Spleen (tissue), 13 donors: ENCODE data around the gene XRCC4. TPM values are rescaled to one million over a fixed set of nuclear protein-coding genes. Genes with fewer than 3 reads are reported as not detected.

ENCODE experiments used
- DNase-seq: peaks from one replicate; pipeline ENCODE4 v3.0.0-alpha.2; 2020
- H3K27ac ChIP-seq, 8 donors: fragments of 200-600 bp; sonication (generic) in 7 of 8; 1 replicate in 4 of 8; 2 replicates in 4 of 8; pipeline versions ENCODE4 v1.5.0 to v1.8.0; 2016 to 2021; ENCODE audit warnings: inconsistent platforms in 4 of 8, mild to moderate bottlenecking in 4 of 8, moderate library complexity in 1 of 8
- H3K27me3 ChIP-seq, 7 donors: fragments of 200-600 bp; sonication (generic) in 6 of 7; replicated peaks in 1 of 7; 1 replicate in 4 of 7; 2 replicates in 3 of 7; pipeline versions ENCODE4 v1.5.0 to v1.8.0; 2016 to 2021; ENCODE audit warnings: inconsistent platforms in 3 of 7, mild to moderate bottlenecking in 1 of 7
- H3K36me3 ChIP-seq, 6 donors: fragments of 200-600 bp; sonication (generic) in 5 of 6; 1 replicate in 4 of 6; 2 replicates in 2 of 6; pipeline versions ENCODE4 v1.5.0 to v1.8.0; 2016 to 2021; ENCODE audit warnings: inconsistent platforms in 2 of 6
- H3K4me1 ChIP-seq, 6 donors: fragments of 200-600 bp; sonication (generic) in 5 of 6; 1 replicate in 3 of 6; 2 replicates in 3 of 6; pipeline versions ENCODE4 v1.5.0 to v1.8.0; 2016 to 2021; ENCODE audit warnings: inconsistent platforms in 3 of 6
- H3K4me3 ChIP-seq, 8 donors: fragments of 200-600 bp; sonication (generic) in 7 of 8; 1 replicate in 4 of 8; 2 replicates in 4 of 8; pipeline versions ENCODE4 v1.5.0 to v1.8.0; 2016 to 2021; ENCODE audit warnings: inconsistent platforms in 4 of 8, mild to moderate bottlenecking in 4 of 8, moderate library complexity in 2 of 8
- H3K9me3 ChIP-seq, 8 donors: fragments of 200-600 bp; sonication (generic) in 7 of 8; 1 replicate in 4 of 8; 2 replicates in 4 of 8; pipeline versions ENCODE4 v1.5.0 to v1.8.0; 2016 to 2021; ENCODE audit warnings: inconsistent platforms in 4 of 8
- POLR2A ChIP-seq, 3 donors: fragments of 450-650 bp; IDR thresholded peaks; one replicate each; pipeline ENCODE4 v1.5.1; 2017; ENCODE audit warnings: antibody characterized with exemption in 3 of 3, mild to moderate bottlenecking in 1 of 3
- POLR2AphosphoS5 ChIP-seq, 3 donors: sonication (generic); formaldehyde crosslinking; IDR thresholded peaks; one replicate each; pipeline ENCODE4 v1.5.1; 2017; ENCODE audit warnings: antibody characterized with exemption in 3 of 3
- WGBS, 5 donors: extraction: QIAGEN DNeasy Blood & Tissue Kit in 3 of 5; methylation state at CpG; one replicate each; pipeline versions ENCODE4 v1.1.5 to v1.1.7; 2013 to 2018; 5-methylcytosine and 5-hydroxymethylcytosine counted together
- intact Hi-C: fragments of 100-400 bp; cut with DNase I; formaldehyde crosslinking; loops from one replicate; pipeline ENCODE4 v1.15.0; 2023; ENCODE audit warnings: low total_unique reads
- long read RNA-seq, 2 donors: transcript quantifications; one replicate each; lab custom pipeline, GENCODE V29; 2026
- polyA plus RNA-seq, 3 donors: library from polyadenylated mRNA; stranded (reverse); fragments of 200-250 nt; gene quantifications; one replicate each; pipeline ENCODE4 v1.2.1, GENCODE V29; 2013
- total RNA-seq, 7 donors: library from RNA; depleted of rRNA in 3 of 7; stranded (reverse); fragments of >200 nt in 3 of 7; fragmentation: NEBNext Ultra II Directional in 4 of 7; extraction: Animal tissue kit (Norgen Biotek cat#: 25700) in 4 of 7; gene quantifications; one replicate each; pipeline versions ENCODE4 v1.1.0 to v1.2.1, GENCODE V29; 2016 to 2021
- TF ChIP-seq, protein P1 (sequence below), 11 experiments: fragments of 200-600 bp in 7 of 11; fragments of 450-650 bp in 4 of 11; sonication (generic) in 4 of 11; IDR thresholded peaks in 8 of 11; conservative IDR thresholded peaks in 3 of 11; 1 replicate in 7 of 11; 2 replicates in 4 of 11; pipeline versions ENCODE4 v1.4.0 to v1.8.0; 2016 to 2021; ENCODE audit warnings: antibody characterized with exemption in 11 of 11, inconsistent platforms in 4 of 11, mild to moderate bottlenecking in 1 of 11
- donor health status: healthy with polysubstance abuse.
- donor health status: DM: no; HTN: no; CAD: no; lungs with moderate emphysema.
- donor health status: DM: no; HTN: no; CAD: no.
- donor health status: Bipolar disorder and iron deficiency.
- donor health status: healthy.
- donor health status: DM: no; HTN: no; CAD: no.
- donor health status: DM: yes; HTN: yes; CAD: no.

The XRCC4 gene
- total RNA-seq (10 to 100 TPM in 3 of 7 donors, 1 to 10 TPM in 4; 5.5 to 14.5 (median 9.9) TPM), polyA plus RNA-seq (1 to 10 TPM; 4.3 to 8.6 (median 5.9) TPM)
- long read RNA-seq, donor 1, partial matches to known transcripts: 0 of 3 reads
- long read RNA-seq, donor 1, other reads (novel, unspliced or antisense): 0 of 3 reads
- long read RNA-seq, donor 2, partial matches to known transcripts: 0 of 3 reads
- long read RNA-seq, donor 2, other reads (novel, unspliced or antisense): 0 of 3 reads

GRCh38 chr5:83076742-83077661 is at the start of gene XRCC4, which contains the start of gene TMEM167A:
TSS of gene XRCC4 (plus strand) at chr5:83077547. CDS start at chr5:83104920, 27,373 bp downstream.
TSS of gene TMEM167A (minus strand) at chr5:83077394. CDS start at chr5:83077323, 71 bp downstream.
- intact Hi-C loops: no loop called here
- Histone ChIP-seq H3K36me3 (peaks cover 0 to 15% (median 0%) of the 10 kb centered on the region in 6 donors), H3K27me3 (no peaks in the 10 kb centered on the region), H3K9me3 (no peaks in the 10 kb centered on the region), H3K4me3 (peak within 1 kb of the TSS; percentile 70 to 96 (median 86)), H3K27ac (peak within 1 kb of the TSS; percentile 78 to 94 (median 90)), H3K4me1 (peaks cover 24 to 61% (median 57%) of the 10 kb centered on the region in 6 donors)
- TF ChIP-seq POLR2A (IDR thresholded peaks at IDR 0.05): peak in 2 of 3 donors; percentile 51 to 68
- TF ChIP-seq POLR2AphosphoS5 (IDR thresholded peaks at IDR 0.05): peak; percentile 98
- TF ChIP-seq, protein P1, sequence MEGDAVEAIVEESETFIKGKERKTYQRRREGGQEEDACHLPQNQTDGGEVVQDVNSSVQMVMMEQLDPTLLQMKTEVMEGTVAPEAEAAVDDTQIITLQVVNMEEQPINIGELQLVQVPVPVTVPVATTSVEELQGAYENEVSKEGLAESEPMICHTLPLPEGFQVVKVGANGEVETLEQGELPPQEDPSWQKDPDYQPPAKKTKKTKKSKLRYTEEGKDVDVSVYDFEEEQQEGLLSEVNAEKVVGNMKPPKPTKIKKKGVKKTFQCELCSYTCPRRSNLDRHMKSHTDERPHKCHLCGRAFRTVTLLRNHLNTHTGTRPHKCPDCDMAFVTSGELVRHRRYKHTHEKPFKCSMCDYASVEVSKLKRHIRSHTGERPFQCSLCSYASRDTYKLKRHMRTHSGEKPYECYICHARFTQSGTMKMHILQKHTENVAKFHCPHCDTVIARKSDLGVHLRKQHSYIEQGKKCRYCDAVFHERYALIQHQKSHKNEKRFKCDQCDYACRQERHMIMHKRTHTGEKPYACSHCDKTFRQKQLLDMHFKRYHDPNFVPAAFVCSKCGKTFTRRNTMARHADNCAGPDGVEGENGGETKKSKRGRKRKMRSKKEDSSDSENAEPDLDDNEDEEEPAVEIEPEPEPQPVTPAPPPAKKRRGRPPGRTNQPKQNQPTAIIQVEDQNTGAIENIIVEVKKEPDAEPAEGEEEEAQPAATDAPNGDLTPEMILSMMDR (IDR thresholded peaks at IDR 0.05 in 8 of 11, conservative IDR thresholded peaks at IDR 0.05 in 3 of 11): peak in 2 of 11 experiments; percentile 14 to 28
- DNase-seq: peak; percentile 98
- 0 to 1% (median 1%) methylated on average over 39 to 44 of the region's 44 CpGs for WGBS, 5 donors

GRCh38 chr5:83029912-83030311 is 47.4 kb upstream of the XRCC4 start:
- no peak overlapping the region for H3K27ac ChIP-seq
- H3K27me3 ChIP-seq: no peaks in the 10 kb centered on the region
- TF ChIP-seq, protein P1 (IDR thresholded peaks at IDR 0.05 in 8 of 11, conservative IDR thresholded peaks at IDR 0.05 in 3 of 11): no peak
- intact Hi-C loops: no loop called here
- H3K36me3 ChIP-seq: no peaks in the 10 kb centered on the region
- no peaks in the 10 kb centered on the region for H3K4me1 ChIP-seq
- no peak for DNase-seq
- WGBS, 5 donors: 94 to 100% (median 96%) methylated on average over 2 of the region's 2 CpGs
- H3K9me3 ChIP-seq: no peaks in the 10 kb centered on the region
- H3K4me3 ChIP-seq: no peak overlapping the region

DNA sequence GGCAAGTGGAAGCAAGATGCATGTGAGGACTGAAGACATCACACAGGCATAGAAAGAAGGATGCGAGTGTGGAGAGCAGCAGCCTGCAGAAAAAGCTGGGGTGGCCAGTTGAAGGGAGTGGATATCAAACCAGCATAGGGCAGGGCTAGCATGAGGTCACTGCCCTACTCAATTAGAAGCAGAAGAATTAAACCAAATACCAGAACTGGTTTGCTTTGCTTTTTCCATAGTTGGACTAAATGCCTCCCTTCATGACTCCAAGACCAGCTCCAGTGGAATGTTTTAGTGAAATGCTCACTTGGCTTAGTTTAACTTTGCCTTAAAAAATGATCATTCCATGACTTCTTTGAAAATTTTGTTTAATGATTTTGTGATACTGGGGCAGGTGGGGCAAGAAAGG is 46.0 kb upstream of the XRCC4 start:
- 88 to 100% (median 96%) methylated on average over 1 of the region's 1 CpG for WGBS, 5 donors
- no peak for TF ChIP-seq POLR2AphosphoS5 (IDR thresholded peaks at IDR 0.05)
- TF ChIP-seq, protein P1 (IDR thresholded peaks at IDR 0.05 in 8 of 11, conservative IDR thresholded peaks at IDR 0.05 in 3 of 11): no peak
- no peak for TF ChIP-seq POLR2A (IDR thresholded peaks at IDR 0.05)
- H3K36me3 ChIP-seq: no peaks in the 10 kb centered on the region

DNA sequence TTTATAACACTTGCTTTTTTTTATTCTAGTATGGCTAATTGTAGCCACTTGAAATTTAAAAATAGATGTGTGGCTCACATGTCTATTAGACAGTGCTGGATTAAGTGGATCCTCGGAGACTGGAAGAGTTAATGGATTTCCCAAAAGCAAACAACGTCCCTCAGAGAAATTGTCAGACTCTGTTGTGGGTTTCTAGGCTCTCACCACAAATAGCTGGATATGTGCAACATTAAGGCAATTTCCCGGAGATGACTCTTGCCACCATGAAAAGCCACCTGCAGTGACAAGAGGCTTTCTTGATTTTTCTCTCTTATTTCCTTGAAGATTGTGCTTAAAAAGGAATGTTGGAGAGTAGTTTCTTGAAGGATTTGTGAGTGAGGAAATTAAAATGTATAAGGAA is 43.3 kb upstream of the XRCC4 start:
- intact Hi-C loops: no loop called here
- H3K4me1 ChIP-seq: no peaks in the 10 kb centered on the region
- TF ChIP-seq POLR2A (IDR thresholded peaks at IDR 0.05) (no peak), POLR2AphosphoS5 (IDR thresholded peaks at IDR 0.05) (no peak)
- TF ChIP-seq, protein P1 (IDR thresholded peaks at IDR 0.05 in 8 of 11, conservative IDR thresholded peaks at IDR 0.05 in 3 of 11): no peak
- no peaks in the 10 kb centered on the region for H3K36me3 ChIP-seq
- H3K27me3 ChIP-seq: no peaks in the 10 kb centered on the region
- WGBS, 5 donors: 65 to 78% (median 69%) methylated on average over 3 of the region's 3 CpGs
- no peaks in the 10 kb centered on the region for H3K9me3 ChIP-seq
- DNase-seq: no peak
- H3K27ac ChIP-seq: no peak overlapping the region
- H3K4me3 ChIP-seq: no peak overlapping the region

More for the DNA sequence above, 46.0 kb upstream of the XRCC4 start:
- intact Hi-C loops: no loop called here
- H3K27me3 ChIP-seq: no peaks in the 10 kb centered on the region
- H3K27ac ChIP-seq: no peak overlapping the region
- H3K4me1 ChIP-seq: no peaks in the 10 kb centered on the region
- DNase-seq: no peak
- H3K4me3 ChIP-seq: no peak overlapping the region
- H3K9me3 ChIP-seq: no peaks in the 10 kb centered on the region
